H1 (cell line): ENCODE measurements around the gene TDP1. TPM values are rescaled to one million over a fixed set of nuclear protein-coding genes. Genes with fewer than 3 reads are reported as not detected.

Experiments
- CTCF ChIA-PET: fragments of 300-600 bp; sonication (Branson Sonifier 250); formaldehyde crosslinking; loops from one replicate; lab custom pipeline; 2021; ENCODE audit not compliant: partially characterized antibody; lab: Charles Lee
- POLR2A ChIA-PET: fragments of 300-600 bp; sonication (Branson Sonifier 250); formaldehyde crosslinking; loops from one replicate; lab custom pipeline; 2021; ENCODE audit warnings: inconsistent platforms; ENCODE audit not compliant: partially characterized antibody; lab: Charles Lee
- DNase-seq, 2 experiments: peaks; one replicate each; pipeline versions ENCODE4 v3.0.0 to v3.0.0-alpha.2; 2010 to 2022; ENCODE audit warnings: low spot score in 2 of 2, low read depth in 1 of 2, mixed read lengths in 1 of 2
- FAIRE-seq: peaks from 2 replicates; lab custom pipeline; 2011; peaks lifted over from hg19 to GRCh38; lab: Jason Lieb, UNC
- H2AFZ ChIP-seq: 2 replicates; pipeline ENCODE4 v1.8.1; 2012; ENCODE audit warnings: low read length, inconsistent platforms
- H2AK5ac ChIP-seq: 2 replicates; pipeline ENCODE4 v1.6.1; 2013; ENCODE audit warnings: low read depth, low read length
- H2BK120ac ChIP-seq: replicated peaks from 2 replicates; pipeline ENCODE3; 2013; ENCODE audit warnings: low read depth, low read length, inconsistent platforms
- H2BK12ac ChIP-seq: 2 replicates; pipeline ENCODE4 v1.6.1; 2013; ENCODE audit warnings: low read depth, low read length
- H2BK15ac ChIP-seq: 2 replicates; pipeline ENCODE4 v1.6.1; 2013; ENCODE audit warnings: low read length
- H2BK20ac ChIP-seq: 2 replicates; pipeline ENCODE4 v1.6.1; 2013; ENCODE audit warnings: low read length
- H2BK5ac ChIP-seq: 2 replicates; pipeline ENCODE4 v1.6.1; 2013; ENCODE audit warnings: low read depth, low read length
- H3K14ac ChIP-seq: 2 replicates; pipeline ENCODE4 v1.6.1; 2013; ENCODE audit warnings: inconsistent platforms; ENCODE audit not compliant: insufficient read length
- H3K18ac ChIP-seq: 2 replicates; pipeline ENCODE4 v1.6.1; 2013; ENCODE audit warnings: low read length; ENCODE audit errors: extremely low read depth
- H3K23ac ChIP-seq: 2 replicates; pipeline ENCODE4 v1.6.1; 2013; ENCODE audit warnings: inconsistent platforms; ENCODE audit not compliant: insufficient read length
- H3K23me2 ChIP-seq: 2 replicates; pipeline ENCODE4 v1.6.1; 2013; ENCODE audit warnings: low read depth, low read length
- H3K27ac ChIP-seq: 2 replicates; pipeline ENCODE4 v1.6.1; 2011; ENCODE audit warnings: low read depth, low read length, inconsistent platforms
- H3K27me3 ChIP-seq, 4 experiments: replicated peaks in 1 of 4; 1 replicate in 1 of 4; 2 replicates in 3 of 4; pipeline versions ENCODE4 v1.6.1 to v1.8.1; 2011 to 2013; ENCODE audit warnings: low read length in 3 of 4, mild to moderate bottlenecking in 3 of 4, inconsistent platforms in 2 of 4, mixed read lengths in 2 of 4, moderate library complexity in 1 of 4; ENCODE audit not compliant: control insufficient read depth in 3 of 4, insufficient read depth in 3 of 4; ENCODE audit errors: extremely low read depth in 1 of 4
- H3K36me3 ChIP-seq, 4 experiments: 2 replicates each; pipeline versions ENCODE4 v1.6.1 to v1.8.1; 2011 to 2013; ENCODE audit warnings: mild to moderate bottlenecking in 4 of 4, low read length in 3 of 4, moderate library complexity in 2 of 4, control low read depth in 1 of 4, inconsistent platforms in 1 of 4; ENCODE audit not compliant: insufficient read depth in 4 of 4, control insufficient read depth in 2 of 4
- H3K4ac ChIP-seq: replicated peaks from 2 replicates; pipeline ENCODE3; 2013; ENCODE audit warnings: low read length, low read depth, mixed read lengths, inconsistent platforms; ENCODE audit not compliant: insufficient read length
- H3K4me1 ChIP-seq, 4 experiments: replicated peaks in 1 of 4; 1 replicate in 1 of 4; 2 replicates in 3 of 4; pipeline versions ENCODE4 v1.6.1 to v1.8.1; 2011 to 2013; ENCODE audit warnings: low read length in 3 of 4, inconsistent platforms in 2 of 4, mixed read lengths in 1 of 4; ENCODE audit not compliant: insufficient read depth in 4 of 4, control insufficient read depth in 3 of 4
- H3K4me2 ChIP-seq, 2 experiments: 2 replicates each; pipeline versions ENCODE4 v1.6.1 to v1.8.1; 2011 to 2013; ENCODE audit warnings: low read depth in 2 of 2, low read length in 2 of 2, control low read depth in 1 of 2, inconsistent platforms in 1 of 2, mild to moderate bottlenecking in 1 of 2; ENCODE audit not compliant: insufficient read depth in 1 of 2
- H3K4me3 ChIP-seq, 4 experiments: fragments of 200-600, 300-600 bp in 1 of 4; sonication (generic), shearing (Covaris generic), sonication (Bioruptor Twin) in 1 of 4; 2 replicates each; pipeline versions ENCODE4 v1.5.1 to v1.8.1; 2011 to 2016; ENCODE audit warnings: low read length in 4 of 4, low read depth in 3 of 4, control low read depth in 2 of 4, inconsistent platforms in 2 of 4, mild to moderate bottlenecking in 2 of 4, mixed read lengths in 1 of 4, moderate library complexity in 1 of 4; ENCODE audit not compliant: insufficient read depth in 2 of 4; ENCODE audit errors: extremely low read depth in 1 of 4
- H3K56ac ChIP-seq: replicated peaks from 2 replicates; pipeline ENCODE3; 2013; ENCODE audit warnings: low read depth, mild to moderate bottlenecking, mixed read lengths, low read length, inconsistent platforms; ENCODE audit not compliant: insufficient read length
- H3K79me1 ChIP-seq: 2 replicates; pipeline ENCODE4 v1.6.1; 2013; ENCODE audit warnings: low read depth, low read length, control low read depth
- H3K79me2 ChIP-seq, 2 experiments: 2 replicates each; pipeline versions ENCODE4 v1.6.1 to v1.8.1; 2012 to 2013; ENCODE audit warnings: low read length in 2 of 2, mild to moderate bottlenecking in 2 of 2, inconsistent platforms in 1 of 2; ENCODE audit not compliant: insufficient read depth in 2 of 2, control insufficient read depth in 1 of 2
- H3K9ac ChIP-seq, 4 experiments: replicated peaks in 1 of 4; 1 replicate in 1 of 4; 2 replicates in 3 of 4; pipeline versions ENCODE4 v1.6.1 to v1.8.1; 2011 to 2013; ENCODE audit warnings: low read depth in 3 of 4, low read length in 3 of 4, control low read depth in 2 of 4, mild to moderate bottlenecking in 2 of 4, moderate library complexity in 2 of 4, inconsistent platforms in 1 of 4; ENCODE audit errors: extremely low read depth in 1 of 4
- H3K9me3 ChIP-seq, 2 experiments: 2 replicates each; pipeline versions ENCODE4 v1.6.1 to v1.8.1; 2012 to 2013; ENCODE audit warnings: mild to moderate bottlenecking in 2 of 2, moderate library complexity in 2 of 2, control low read depth in 1 of 2, inconsistent platforms in 1 of 2, low read depth in 1 of 2, low read length in 1 of 2, mixed read lengths in 1 of 2; ENCODE audit not compliant: insufficient read depth in 2 of 2
- H4K20me1 ChIP-seq, 2 experiments: replicated peaks in 1 of 2; 2 replicates each; pipeline versions ENCODE3 to v1.8.1; 2011 to 2013; ENCODE audit warnings: inconsistent platforms in 2 of 2, low read length in 2 of 2, mild to moderate bottlenecking in 1 of 2; ENCODE audit not compliant: insufficient read depth in 2 of 2, control insufficient read depth in 1 of 2
- H4K5ac ChIP-seq: 2 replicates; pipeline ENCODE4 v1.6.1; 2013; ENCODE audit warnings: low read length, low read depth, mixed read lengths, inconsistent platforms; ENCODE audit not compliant: insufficient read length
- H4K8ac ChIP-seq: 2 replicates; pipeline ENCODE4 v1.8.0; 2013; ENCODE audit warnings: mild to moderate bottlenecking, moderate library complexity, low read length, inconsistent platforms; ENCODE audit not compliant: insufficient read depth; ENCODE audit errors: extremely low read depth
- H4K91ac ChIP-seq: replicated peaks from 2 replicates; pipeline ENCODE3; 2013; ENCODE audit warnings: low read length, mixed read lengths, inconsistent platforms; ENCODE audit not compliant: insufficient read length
- CBX5 ChIP-seq: fragments of 300-800, 300-1000 bp; sonication (generic); IDR thresholded peaks from 2 replicates; pipeline ENCODE4 v1.7.1; 2016; ENCODE audit warnings: antibody characterized with exemption, low read length, low read depth
- GABPA ChIP-seq: IDR thresholded peaks from 2 replicates; pipeline ENCODE4 v1.6.1; 2011; ENCODE audit warnings: mild to moderate bottlenecking, low read length, moderate library complexity, borderline replicate concordance; ENCODE audit not compliant: insufficient read depth
- KDM4A ChIP-seq: IDR thresholded peaks from one replicate; pipeline ENCODE4 v1.7.1; 2012; ENCODE audit warnings: low read depth, mild to moderate bottlenecking, moderate library complexity, low read length, inconsistent platforms; ENCODE audit not compliant: severe bottlenecking
- MAFK ChIP-seq: IDR thresholded peaks from 2 replicates; pipeline ENCODE4 v1.6.1; 2012; ENCODE audit warnings: low read depth, mild to moderate bottlenecking, improper control_type of control experiment, low read length
- POLR2A ChIP-seq, 2 experiments: IDR thresholded peaks; 1 replicate in 1 of 2; 2 replicates in 1 of 2; pipeline ENCODE4 v1.6.1; 2011; ENCODE audit warnings: low read depth in 2 of 2, low read length in 2 of 2, mild to moderate bottlenecking in 2 of 2; ENCODE audit errors: control extremely low read depth in 1 of 2
- polyA plus RNA-seq, 7 experiments: library from polyadenylated mRNA; depleted of rRNA in 3 of 7; stranded (reverse) in 5 of 7; unstranded in 2 of 7; fragments of >200 nt in 5 of 7; fragments of 200-250 nt in 2 of 7; gene quantifications; 1 replicate in 5 of 7; 2 replicates in 1 of 7; 4 replicates in 1 of 7; pipeline versions ENCODE4 v1.2.1 to v1.2.3, GENCODE V29; 2011 to 2013; ENCODE audit warnings: missing spikeins in 2 of 7, mixed read lengths in 2 of 7
- total RNA-seq: library from RNA; stranded (reverse); fragmentation: NEBNext Ultra II Directional; extraction: Animal tissue kit (Norgen Biotek cat#: 25700); gene quantifications from 2 replicates; pipeline ENCODE4 v1.2.1, GENCODE V29; 2021
- TF ChIP-seq, protein P1 (sequence below): IDR thresholded peaks from 2 replicates; pipeline ENCODE4 v1.6.1; 2012; ENCODE audit warnings: low read length, inconsistent platforms

TDP1 gene
- total and polyA plus RNA-seq, 2 of the 8 experiments (the other 6 are each of a cell fraction or from before 2014, with no cell fraction given): 32.2 to 69.9 TPM

DNA sequence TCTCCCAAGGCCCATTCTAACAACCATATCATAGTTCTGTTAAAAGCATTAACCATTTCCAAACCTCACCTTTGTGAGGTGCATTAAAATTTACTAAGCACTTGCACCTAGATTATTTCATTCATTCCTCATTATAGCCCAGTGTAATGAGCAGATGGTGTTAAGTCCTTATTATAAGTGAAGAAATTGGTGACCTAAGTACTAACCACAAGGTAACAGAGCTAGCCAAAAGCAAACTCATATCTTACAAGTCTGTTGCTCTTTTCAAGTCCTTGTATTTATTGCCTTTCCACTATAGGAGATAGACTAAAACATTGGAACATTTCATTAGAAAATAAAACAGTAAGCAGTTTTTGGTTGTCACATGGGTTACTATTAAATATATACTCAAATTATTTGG is 49.7 kb downstream of the TDP1 start:
- FAIRE-seq (no peak), DNase-seq (no peak)
- H3K79me2 ChIP-seq: no peaks in the 10 kb centered on the region
- H4K8ac ChIP-seq: no peak overlapping the region
- no peak overlapping the region for H2BK12ac ChIP-seq
- no peak overlapping the region for H3K18ac ChIP-seq
- H3K27ac ChIP-seq: no peak overlapping the region
- no peak overlapping the region for H4K5ac ChIP-seq
- ChIA-PET CTCF (no interaction called here), POLR2A (no interaction called here)
- H3K4me3 ChIP-seq: no peak overlapping the region
- H3K23me2 ChIP-seq: no peaks in the 10 kb centered on the region; the same call in 1 of the 2 replicates
- no peaks in the 10 kb centered on the region for H3K4me1 ChIP-seq
- H3K14ac ChIP-seq: no peak overlapping the region
- no peak overlapping the region for H3K23ac ChIP-seq
- H3K56ac ChIP-seq: no peak overlapping the region
- H3K4ac ChIP-seq: no peak overlapping the region
- no peaks in the 10 kb centered on the region for H3K27me3 ChIP-seq
- H3K9ac ChIP-seq: no peak overlapping the region
- H2BK20ac ChIP-seq: no peak overlapping the region
- no peak overlapping the region for H2AFZ ChIP-seq
- no peak overlapping the region for H2BK120ac ChIP-seq
- H2AK5ac ChIP-seq: no peak overlapping the region
- H3K79me1 ChIP-seq: no peaks in the 10 kb centered on the region
- no peak overlapping the region for H2BK15ac ChIP-seq
- peaks cover 0 to 6% (median 4%) of the 10 kb centered on the region in 4 experiments; a peak in 5 of 8 replicates for H3K36me3 ChIP-seq
- no peak overlapping the region for H4K91ac ChIP-seq
- H2BK5ac ChIP-seq: no peak overlapping the region
- H3K4me2 ChIP-seq: no peak overlapping the region
- H3K9me3 ChIP-seq: no peaks in the 10 kb centered on the region
- H4K20me1 ChIP-seq: peaks cover 0 to 2% of the 10 kb centered on the region in 2 experiments
- TF ChIP-seq POLR2A (IDR thresholded peaks at IDR 0.05; ENCODE audit: control extremely low read depth in 1 of 2, low read depth in 2 of 2, low read length in 2 of 2) (no peak), GABPA (no peak), KDM4A (no peak), CBX5 (no peak), MAFK (no peak)
- TF ChIP-seq, protein P1, sequence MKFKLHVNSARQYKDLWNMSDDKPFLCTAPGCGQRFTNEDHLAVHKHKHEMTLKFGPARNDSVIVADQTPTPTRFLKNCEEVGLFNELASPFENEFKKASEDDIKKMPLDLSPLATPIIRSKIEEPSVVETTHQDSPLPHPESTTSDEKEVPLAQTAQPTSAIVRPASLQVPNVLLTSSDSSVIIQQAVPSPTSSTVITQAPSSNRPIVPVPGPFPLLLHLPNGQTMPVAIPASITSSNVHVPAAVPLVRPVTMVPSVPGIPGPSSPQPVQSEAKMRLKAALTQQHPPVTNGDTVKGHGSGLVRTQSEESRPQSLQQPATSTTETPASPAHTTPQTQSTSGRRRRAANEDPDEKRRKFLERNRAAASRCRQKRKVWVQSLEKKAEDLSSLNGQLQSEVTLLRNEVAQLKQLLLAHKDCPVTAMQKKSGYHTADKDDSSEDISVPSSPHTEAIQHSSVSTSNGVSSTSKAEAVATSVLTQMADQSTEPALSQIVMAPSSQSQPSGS: no peak
